ENCODE measurements around the gene SLC23A2. TPM values are rescaled to one million over a fixed set of nuclear protein-coding genes. Genes with fewer than 3 reads are reported as not detected.

The SLC23A2 gene
- total RNA-seq, 4 donors from 2014 or later, result 2.6 to 3.6 (median 3.1) TPM

DNA sequence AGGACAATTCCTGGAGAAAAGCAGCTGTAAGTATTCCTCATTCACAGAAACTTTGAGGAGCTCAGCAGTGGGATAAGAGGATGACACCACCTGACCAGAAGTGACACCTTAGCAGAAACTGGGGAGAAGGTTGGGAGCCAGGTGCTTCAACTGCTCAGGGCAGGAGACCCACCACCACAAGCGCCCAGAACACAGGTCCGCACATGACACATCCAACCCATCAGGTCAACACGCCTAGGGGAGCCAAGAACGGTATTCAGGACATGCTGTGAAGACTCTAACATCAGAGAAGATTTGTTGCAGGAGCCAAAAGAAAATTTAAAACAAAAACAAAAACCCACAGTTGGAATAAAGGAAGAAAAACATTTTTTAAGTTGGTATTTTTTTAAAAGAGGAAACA lies 50.5 kb downstream of the SLC23A2 start:
- Histone ChIP-seq H3K9me3 (no peaks in the 10 kb centered on the region), H3K4me1 (peaks cover 0 to 5% of the 10 kb centered on the region in 2 donors), H3K36me3 (no peaks in the 10 kb centered on the region), H3K4me3 (no peak overlapping the region), H3K27ac (peak overlapping the region; percentile 8 to 60 (median 14)), H3K27me3 (no peaks in the 10 kb centered on the region)
- TF ChIP-seq, protein P1, sequence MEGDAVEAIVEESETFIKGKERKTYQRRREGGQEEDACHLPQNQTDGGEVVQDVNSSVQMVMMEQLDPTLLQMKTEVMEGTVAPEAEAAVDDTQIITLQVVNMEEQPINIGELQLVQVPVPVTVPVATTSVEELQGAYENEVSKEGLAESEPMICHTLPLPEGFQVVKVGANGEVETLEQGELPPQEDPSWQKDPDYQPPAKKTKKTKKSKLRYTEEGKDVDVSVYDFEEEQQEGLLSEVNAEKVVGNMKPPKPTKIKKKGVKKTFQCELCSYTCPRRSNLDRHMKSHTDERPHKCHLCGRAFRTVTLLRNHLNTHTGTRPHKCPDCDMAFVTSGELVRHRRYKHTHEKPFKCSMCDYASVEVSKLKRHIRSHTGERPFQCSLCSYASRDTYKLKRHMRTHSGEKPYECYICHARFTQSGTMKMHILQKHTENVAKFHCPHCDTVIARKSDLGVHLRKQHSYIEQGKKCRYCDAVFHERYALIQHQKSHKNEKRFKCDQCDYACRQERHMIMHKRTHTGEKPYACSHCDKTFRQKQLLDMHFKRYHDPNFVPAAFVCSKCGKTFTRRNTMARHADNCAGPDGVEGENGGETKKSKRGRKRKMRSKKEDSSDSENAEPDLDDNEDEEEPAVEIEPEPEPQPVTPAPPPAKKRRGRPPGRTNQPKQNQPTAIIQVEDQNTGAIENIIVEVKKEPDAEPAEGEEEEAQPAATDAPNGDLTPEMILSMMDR (IDR thresholded peaks at IDR 0.05 in 4 of 5, conservative IDR thresholded peaks at IDR 0.05 in 1 of 5), result no peak
- no peak for TF ChIP-seq POLR2A (IDR thresholded peaks at IDR 0.05)
- in situ Hi-C loops (cut with MboI; ENCODE audit: low sequenced_read_pairs in 4 of 4), result no loop called here
- ATAC-seq, result no peak
- intact Hi-C loops (cut with DNase I; ENCODE audit: low total_unique reads), result no loop called here
- no peak for DNase-seq

DNA sequence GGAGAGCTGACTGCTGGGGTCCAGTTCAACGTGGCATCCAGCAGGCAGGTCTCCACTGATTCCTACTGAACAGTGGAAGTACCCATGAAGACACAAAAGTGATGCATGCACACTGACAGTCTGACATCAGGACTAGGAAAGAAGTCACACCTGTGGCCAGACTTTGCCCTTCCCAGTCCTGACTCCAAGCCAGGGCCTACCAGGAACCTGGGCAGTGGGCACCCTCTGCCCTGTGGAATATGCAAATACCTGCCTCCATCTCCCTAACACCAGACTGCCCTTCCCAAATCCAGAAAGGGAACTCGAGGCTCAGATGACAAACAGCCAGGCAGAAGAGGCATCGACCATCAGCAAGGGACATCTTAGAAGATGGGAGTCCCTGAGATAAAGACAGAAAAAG lies 50.9 kb downstream of the SLC23A2 start:
- Histone ChIP-seq H3K36me3 (no peaks in the 10 kb centered on the region), H3K27ac (peak overlapping the region in 1 of 4 donors; percentile 60), H3K4me1 (peaks cover 0 to 5% of the 10 kb centered on the region in 2 donors), H3K27me3 (no peaks in the 10 kb centered on the region), H3K4me3 (no peak overlapping the region), H3K9me3 (no peaks in the 10 kb centered on the region)
- intact Hi-C loops (cut with DNase I; ENCODE audit: low total_unique reads), result no loop called here
- no peak for TF ChIP-seq POLR2A (IDR thresholded peaks at IDR 0.05)
- TF ChIP-seq, protein P1 (IDR thresholded peaks at IDR 0.05 in 4 of 5, conservative IDR thresholded peaks at IDR 0.05 in 1 of 5), result no peak
- in situ Hi-C loops (cut with MboI; ENCODE audit: low sequenced_read_pairs in 4 of 4), result no loop called here
- no peak for ATAC-seq
- no peak for DNase-seq

DNA sequence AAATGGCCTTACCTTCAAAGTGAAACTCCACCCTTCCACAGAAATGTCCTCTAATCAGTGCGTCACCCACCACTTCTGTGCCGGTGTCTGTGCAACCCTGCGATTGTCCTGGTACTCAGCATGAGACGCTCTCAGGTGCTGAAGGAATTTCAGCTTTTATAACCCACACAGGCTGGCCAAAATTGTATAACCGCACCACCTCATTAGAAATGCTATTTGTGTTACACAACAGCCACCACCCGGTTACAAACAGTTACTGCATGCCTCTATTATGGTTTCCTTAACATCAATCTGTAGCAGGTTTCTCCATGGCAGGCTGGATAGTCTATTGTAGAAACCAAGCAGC lies 51.5 kb downstream of the SLC23A2 start:
- intact Hi-C loops (cut with DNase I; ENCODE audit: low total_unique reads), result no loop called here
- ATAC-seq, result no peak
- TF ChIP-seq POLR2A (IDR thresholded peaks at IDR 0.05), result no peak
- TF ChIP-seq, protein P1 (IDR thresholded peaks at IDR 0.05 in 4 of 5, conservative IDR thresholded peaks at IDR 0.05 in 1 of 5), result peak in 1 of 5 experiments; percentile 12
- in situ Hi-C loops (cut with MboI; ENCODE audit: low sequenced_read_pairs in 4 of 4), result no loop called here
- H3K36me3 ChIP-seq, result no peaks in the 10 kb centered on the region
- no peak overlapping the region for H3K4me3 ChIP-seq
- H3K9me3 ChIP-seq, result no peaks in the 10 kb centered on the region
- peaks cover 4 to 5% of the 10 kb centered on the region in 2 donors for H3K4me1 ChIP-seq
- DNase-seq, result no peak
- H3K27ac ChIP-seq, result no peak overlapping the region
- no peaks in the 10 kb centered on the region for H3K27me3 ChIP-seq

DNA sequence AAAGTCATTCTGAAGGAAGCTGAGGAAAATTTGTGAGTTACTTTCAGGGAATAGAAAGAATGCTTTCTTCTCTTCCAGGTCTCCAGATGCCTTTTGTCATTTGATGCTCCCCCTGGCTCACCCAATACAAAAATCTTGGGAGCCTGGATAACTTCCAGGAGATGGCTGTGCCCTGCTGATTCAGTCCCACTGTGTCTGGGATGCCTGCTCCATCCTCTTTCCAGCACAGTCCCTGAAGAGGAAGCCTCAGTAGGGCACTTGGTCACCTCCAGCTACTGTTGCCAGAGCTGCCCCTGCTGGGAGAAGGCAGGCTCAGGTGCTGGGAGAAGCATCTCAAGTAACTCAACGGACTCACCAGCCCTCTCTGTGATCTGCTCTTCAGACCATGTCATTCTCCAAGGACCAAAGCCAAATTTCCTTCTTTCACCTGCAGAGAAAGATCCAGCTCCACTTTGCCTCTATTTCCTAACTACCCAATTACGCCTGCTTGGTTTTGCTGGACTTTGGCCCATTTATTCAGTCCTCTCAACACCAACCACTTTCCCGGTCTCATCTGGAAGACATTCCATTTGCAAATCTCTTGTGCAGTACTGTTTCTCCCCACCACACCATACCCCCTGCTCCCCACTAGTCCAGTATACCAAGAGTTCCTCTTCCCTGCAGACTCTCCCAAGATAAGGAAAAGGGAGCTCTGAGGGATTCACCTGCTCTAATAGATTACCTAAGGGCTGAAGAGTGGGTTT lies 53.3 kb downstream of the SLC23A2 start:
- H3K36me3 ChIP-seq, result no peaks in the 10 kb centered on the region
- H3K9me3 ChIP-seq, result no peaks in the 10 kb centered on the region
- H3K4me1 ChIP-seq, result peaks cover 8 to 9% of the 10 kb centered on the region in 2 donors
- H3K27me3 ChIP-seq, result no peaks in the 10 kb centered on the region
- ATAC-seq (no peak), DNase-seq (no peak)
- no peak overlapping the region for H3K27ac ChIP-seq
- intact Hi-C loops (cut with DNase I; ENCODE audit: low total_unique reads), result no loop called here
- no peak for TF ChIP-seq POLR2A (IDR thresholded peaks at IDR 0.05)
- TF ChIP-seq, protein P1 (IDR thresholded peaks at IDR 0.05 in 4 of 5, conservative IDR thresholded peaks at IDR 0.05 in 1 of 5), result no peak
- in situ Hi-C loops (cut with MboI; ENCODE audit: low sequenced_read_pairs in 4 of 4), result no loop called here
- H3K4me3 ChIP-seq, result no peak overlapping the region

DNA sequence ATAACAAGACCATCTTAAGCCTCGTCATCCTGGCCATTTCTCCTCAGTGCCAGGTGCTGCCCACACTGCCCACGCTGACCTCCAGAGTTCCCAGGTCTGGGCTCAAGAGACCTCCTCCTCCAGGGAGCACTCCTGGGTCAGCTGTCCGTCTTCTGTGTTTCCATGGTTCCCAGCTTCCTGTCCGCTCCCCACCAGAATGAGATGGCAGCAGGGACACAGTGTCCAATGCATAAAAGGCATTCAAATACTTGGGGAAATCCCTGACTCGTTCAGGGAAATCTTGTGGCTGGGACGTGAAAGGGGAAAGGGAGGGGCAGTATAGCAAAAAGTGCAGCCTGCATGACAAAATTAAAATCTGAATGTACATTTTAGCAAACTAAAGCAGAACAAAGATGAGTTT lies 54.3 kb downstream of the SLC23A2 start:
- Histone ChIP-seq H3K27ac (no peak overlapping the region), H3K4me3 (no peak overlapping the region), H3K36me3 (no peaks in the 10 kb centered on the region), H3K9me3 (no peaks in the 10 kb centered on the region), H3K27me3 (no peaks in the 10 kb centered on the region), H3K4me1 (peaks cover 8 to 9% of the 10 kb centered on the region in 2 donors)
- TF ChIP-seq POLR2A (IDR thresholded peaks at IDR 0.05), result no peak
- TF ChIP-seq, protein P1 (IDR thresholded peaks at IDR 0.05 in 4 of 5, conservative IDR thresholded peaks at IDR 0.05 in 1 of 5), result no peak
- in situ Hi-C loops (cut with MboI; ENCODE audit: low sequenced_read_pairs in 4 of 4), result no loop called here
- intact Hi-C loops (cut with DNase I; ENCODE audit: low total_unique reads), result no loop called here
- ATAC-seq (no peak), DNase-seq (no peak)
